Astrocyte (in vitro differentiated cells and primary cell): Measurements from ENCODE around the gene TBRG1. TPM values are rescaled to one million over a fixed set of nuclear protein-coding genes. Genes with fewer than 3 reads are reported as not detected.

Experiments used
- DNase-seq: peaks from one replicate; pipeline ENCODE4 v3.0.0-alpha.2; 2010; ENCODE audit warnings: low read depth
- FAIRE-seq: peaks from 2 replicates; lab custom pipeline; 2011; peaks lifted over from hg19 to GRCh38; lab: Jason Lieb, UNC
- H2AFZ ChIP-seq: 2 replicates; pipeline ENCODE4 v1.6.0; 2012; ENCODE audit warnings: low read depth, low read length, inconsistent platforms
- H3K27ac ChIP-seq: 2 replicates; pipeline ENCODE4 v1.5.1; 2011; ENCODE audit warnings: low read depth, low read length, inconsistent platforms
- H3K27me3 ChIP-seq: 2 replicates; pipeline ENCODE4 v1.6.0; 2011; ENCODE audit warnings: low read length, inconsistent platforms; ENCODE audit not compliant: insufficient read depth
- H3K36me3 ChIP-seq: 2 replicates; pipeline ENCODE4 v1.5.1; 2011; ENCODE audit warnings: low read length, inconsistent platforms; ENCODE audit not compliant: insufficient read depth
- H3K4me1 ChIP-seq: 2 replicates; pipeline ENCODE4 v1.5.1; 2011; ENCODE audit warnings: low read length, inconsistent platforms; ENCODE audit not compliant: insufficient read depth
- H3K4me2 ChIP-seq: 2 replicates; pipeline ENCODE4 v1.6.0; 2012; ENCODE audit warnings: low read length, inconsistent platforms
- H3K4me3 ChIP-seq: 2 replicates; pipeline ENCODE4 v1.5.1; 2011; ENCODE audit warnings: low read depth, mild to moderate bottlenecking, low read length, inconsistent platforms; ENCODE audit not compliant: insufficient read depth
- H3K79me2 ChIP-seq: 2 replicates; pipeline ENCODE4 v1.6.0; 2012; ENCODE audit warnings: mild to moderate bottlenecking, low read length, inconsistent platforms; ENCODE audit not compliant: insufficient read depth
- H3K9ac ChIP-seq: 2 replicates; pipeline ENCODE4 v1.6.0; 2012; ENCODE audit warnings: mild to moderate bottlenecking, low read length, inconsistent platforms
- H3K9me3 ChIP-seq: 2 replicates; pipeline ENCODE4 v1.5.1; 2012; ENCODE audit warnings: low read depth, mild to moderate bottlenecking, low read length, inconsistent platforms; ENCODE audit not compliant: insufficient read depth
- H4K20me1 ChIP-seq: 2 replicates; pipeline ENCODE4 v1.6.0; 2012; ENCODE audit warnings: low read length, inconsistent platforms; ENCODE audit not compliant: insufficient read depth
- H3K27ac Mint-ChIP-seq: one replicate; pipeline ENCODE4 v1.8.0; 2021; ENCODE audit warnings: mild to moderate bottlenecking, mixed read lengths; ENCODE audit not compliant: unreplicated experiment
- H3K27me3 Mint-ChIP-seq: one replicate; pipeline ENCODE4 v1.8.0; 2021; ENCODE audit warnings: low read depth, mixed read lengths; ENCODE audit not compliant: unreplicated experiment
- H3K36me3 Mint-ChIP-seq: one replicate; pipeline ENCODE4 v1.8.0; 2021; ENCODE audit warnings: low read depth, mixed read lengths; ENCODE audit not compliant: unreplicated experiment
- H3K4me1 Mint-ChIP-seq: one replicate; pipeline ENCODE4 v1.8.0; 2021; ENCODE audit warnings: low read depth, mixed read lengths; ENCODE audit not compliant: unreplicated experiment
- H3K4me3 Mint-ChIP-seq: one replicate; pipeline ENCODE4 v1.8.0; 2021; ENCODE audit warnings: mild to moderate bottlenecking, moderate library complexity, mixed read lengths; ENCODE audit not compliant: unreplicated experiment
- H3K9me3 Mint-ChIP-seq: one replicate; pipeline ENCODE4 v1.8.0; 2021; ENCODE audit warnings: mild to moderate bottlenecking, mixed read lengths; ENCODE audit not compliant: unreplicated experiment
- EZH2 ChIP-seq: IDR thresholded peaks from 2 replicates; pipeline ENCODE4 v1.6.1; 2012; ENCODE audit warnings: mild to moderate bottlenecking, low read length, inconsistent platforms; ENCODE audit not compliant: insufficient read depth
- total RNA-seq: library from RNA; stranded (reverse); gene quantifications from 2 replicates; pipeline ENCODE4 v1.2.1, GENCODE V29; 2021
- TF ChIP-seq, protein P1 (sequence below): IDR thresholded peaks from 2 replicates; pipeline ENCODE4 v1.5.1; 2011; ENCODE audit warnings: low read depth, mild to moderate bottlenecking, inconsistent platforms, low read length, moderate library complexity; ENCODE audit not compliant: insufficient read depth

The TBRG1 gene
- total RNA-seq, 1 donor from 2014 or later = 36.8 TPM

DNA sequence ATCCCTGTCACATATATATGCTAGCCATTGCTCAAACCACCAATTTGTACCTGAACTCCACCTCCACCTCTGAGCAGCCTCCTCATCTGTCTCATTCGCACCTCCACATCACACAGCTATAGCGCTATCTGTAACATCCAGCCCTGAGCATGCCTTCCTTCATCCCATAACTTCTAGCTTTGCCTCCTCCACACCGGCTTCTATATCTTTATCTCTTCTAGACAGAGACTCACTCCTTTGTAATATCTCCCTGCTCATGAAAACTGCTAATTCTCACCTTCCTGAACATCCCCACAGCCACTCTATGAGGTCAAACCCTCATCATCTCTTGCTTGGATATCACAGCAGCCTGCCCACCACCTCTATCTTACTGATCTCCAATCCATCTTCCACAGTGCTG lies 44.9 kb downstream of the TBRG1 start:
- peaks cover 4% of the 10 kb centered on the region for H3K36me3 Mint-ChIP-seq
- H3K9me3 Mint-ChIP-seq = no peaks in the 10 kb centered on the region
- H3K27ac Mint-ChIP-seq = no peak overlapping the region
- no peak overlapping the region for H3K9ac ChIP-seq
- no peak overlapping the region for H3K4me2 ChIP-seq
- no peak for TF ChIP-seq EZH2
- TF ChIP-seq, protein P1, sequence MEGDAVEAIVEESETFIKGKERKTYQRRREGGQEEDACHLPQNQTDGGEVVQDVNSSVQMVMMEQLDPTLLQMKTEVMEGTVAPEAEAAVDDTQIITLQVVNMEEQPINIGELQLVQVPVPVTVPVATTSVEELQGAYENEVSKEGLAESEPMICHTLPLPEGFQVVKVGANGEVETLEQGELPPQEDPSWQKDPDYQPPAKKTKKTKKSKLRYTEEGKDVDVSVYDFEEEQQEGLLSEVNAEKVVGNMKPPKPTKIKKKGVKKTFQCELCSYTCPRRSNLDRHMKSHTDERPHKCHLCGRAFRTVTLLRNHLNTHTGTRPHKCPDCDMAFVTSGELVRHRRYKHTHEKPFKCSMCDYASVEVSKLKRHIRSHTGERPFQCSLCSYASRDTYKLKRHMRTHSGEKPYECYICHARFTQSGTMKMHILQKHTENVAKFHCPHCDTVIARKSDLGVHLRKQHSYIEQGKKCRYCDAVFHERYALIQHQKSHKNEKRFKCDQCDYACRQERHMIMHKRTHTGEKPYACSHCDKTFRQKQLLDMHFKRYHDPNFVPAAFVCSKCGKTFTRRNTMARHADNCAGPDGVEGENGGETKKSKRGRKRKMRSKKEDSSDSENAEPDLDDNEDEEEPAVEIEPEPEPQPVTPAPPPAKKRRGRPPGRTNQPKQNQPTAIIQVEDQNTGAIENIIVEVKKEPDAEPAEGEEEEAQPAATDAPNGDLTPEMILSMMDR = no peak
- H3K27me3 Mint-ChIP-seq = peaks cover 8% of the 10 kb centered on the region
- no peaks in the 10 kb centered on the region for H3K79me2 ChIP-seq
- H3K27me3 ChIP-seq = no peaks in the 10 kb centered on the region
- no peaks in the 10 kb centered on the region for H3K36me3 ChIP-seq
- no peak overlapping the region for H3K4me3 Mint-ChIP-seq
- no peak for FAIRE-seq
- H3K4me1 ChIP-seq = no peaks in the 10 kb centered on the region
- H4K20me1 ChIP-seq = no peaks in the 10 kb centered on the region
- H3K27ac ChIP-seq = no peak overlapping the region
- H3K4me3 ChIP-seq = no peak overlapping the region
- no peak overlapping the region for H2AFZ ChIP-seq
- no peak for DNase-seq
- H3K4me1 Mint-ChIP-seq = peaks cover 5% of the 10 kb centered on the region
- no peaks in the 10 kb centered on the region for H3K9me3 ChIP-seq

DNA sequence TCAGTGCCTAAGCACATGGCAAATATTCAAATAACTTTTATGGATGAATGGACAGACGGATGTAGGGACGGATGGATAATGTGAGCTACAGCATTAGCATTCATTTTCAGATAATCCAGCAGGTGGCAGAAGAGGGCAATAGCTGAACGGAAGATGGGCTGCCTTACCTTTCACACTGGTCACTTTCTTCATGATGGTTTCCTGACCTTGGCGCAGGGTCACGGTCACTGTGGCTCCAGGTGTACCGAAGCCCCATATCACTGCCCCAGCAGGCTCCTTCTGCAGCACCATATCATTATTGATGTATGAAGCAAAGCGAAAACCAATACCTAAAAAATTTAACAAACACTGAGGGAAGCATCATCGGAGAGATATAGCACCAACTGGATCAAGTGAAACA lies 46.5 kb downstream of the TBRG1 start:
- Histone ChIP-seq H3K79me2 (no peaks in the 10 kb centered on the region), H3K4me3 (no peak overlapping the region), H3K9me3 (no peaks in the 10 kb centered on the region), H3K36me3 (no peaks in the 10 kb centered on the region), H2AFZ (no peak overlapping the region), H3K27me3 (no peaks in the 10 kb centered on the region), H3K4me1 (peaks cover 5% of the 10 kb centered on the region), H3K27ac (no peak overlapping the region), H4K20me1 (no peaks in the 10 kb centered on the region), H3K4me2 (no peak overlapping the region), H3K9ac (no peak overlapping the region)
- peaks cover 2% of the 10 kb centered on the region for H3K36me3 Mint-ChIP-seq
- H3K27ac Mint-ChIP-seq = no peak overlapping the region
- no peaks in the 10 kb centered on the region for H3K9me3 Mint-ChIP-seq
- H3K4me1 Mint-ChIP-seq = peaks cover 8% of the 10 kb centered on the region
- TF ChIP-seq, protein P1 = peak; percentile 79
- TF ChIP-seq EZH2 = no peak
- DNase-seq (peak; percentile 13), FAIRE-seq (no peak)
- H3K27me3 Mint-ChIP-seq = peaks cover 8% of the 10 kb centered on the region
- H3K4me3 Mint-ChIP-seq = no peak overlapping the region

DNA sequence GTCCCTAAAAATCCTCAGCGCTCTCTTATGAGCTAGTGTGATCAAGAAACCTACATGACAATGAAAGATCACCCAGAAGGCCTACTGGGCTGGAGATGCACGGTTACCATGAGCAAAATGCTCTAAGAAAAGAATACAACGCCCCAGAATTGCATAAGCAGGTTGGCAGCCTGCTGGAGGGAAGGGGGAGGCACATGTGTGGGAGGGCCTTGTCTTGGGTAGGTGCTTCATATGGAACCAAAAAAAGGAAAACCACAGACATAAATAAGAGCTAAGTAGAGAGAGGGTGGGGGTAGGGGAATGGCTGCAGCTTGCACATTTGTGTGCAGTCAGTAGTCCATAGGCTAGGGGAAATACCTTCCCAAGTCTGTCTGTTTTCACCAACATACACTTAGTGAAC lies 48.1 kb downstream of the TBRG1 start:
- Histone ChIP-seq H3K4me3 (no peak overlapping the region), H3K27me3 (no peaks in the 10 kb centered on the region), H3K27ac (no peak overlapping the region), H3K36me3 (no peaks in the 10 kb centered on the region), H2AFZ (no peak overlapping the region), H3K4me2 (no peak overlapping the region), H4K20me1 (no peaks in the 10 kb centered on the region), H3K4me1 (peaks cover 5% of the 10 kb centered on the region), H3K79me2 (no peaks in the 10 kb centered on the region), H3K9ac (no peak overlapping the region), H3K9me3 (no peaks in the 10 kb centered on the region)
- no peak for DNase-seq
- Mint-ChIP-seq H3K9me3 (no peaks in the 10 kb centered on the region), H3K4me3 (no peak overlapping the region), H3K4me1 (peaks cover 8% of the 10 kb centered on the region), H3K36me3 (no peaks in the 10 kb centered on the region), H3K27ac (no peak overlapping the region), H3K27me3 (peaks cover 8% of the 10 kb centered on the region)
- TF ChIP-seq, protein P1 = no peak
- TF ChIP-seq EZH2 = no peak
- no peak for FAIRE-seq
